Urinary bladder (tissue), 4 donors: ENCODE measurements around the gene FSTL4. TPM values are rescaled to one million over a fixed set of nuclear protein-coding genes. Genes with fewer than 3 reads are reported as not detected.

ENCODE experiments used
- DNase-seq: peaks from one replicate; pipeline ENCODE4 v3.0.0-alpha.2; 2015; ENCODE audit errors: extremely low spot score
- H3K27ac ChIP-seq: one replicate; pipeline ENCODE4 v1.5.1; 2013; ENCODE audit warnings: low read depth, mild to moderate bottlenecking, moderate library complexity
- H3K36me3 ChIP-seq: one replicate; pipeline ENCODE4 v1.6.1; 2013; ENCODE audit warnings: mild to moderate bottlenecking, moderate library complexity; ENCODE audit not compliant: insufficient read depth
- H3K4me1 ChIP-seq: one replicate; pipeline ENCODE4 v1.6.1; 2013; ENCODE audit warnings: mild to moderate bottlenecking, moderate library complexity; ENCODE audit not compliant: insufficient read depth
- H3K4me3 ChIP-seq: one replicate; pipeline ENCODE4 v1.5.1; 2013; ENCODE audit warnings: low read depth, low read length
- WGBS: extraction: QIAGEN DNeasy Blood & Tissue Kit; methylation state at CpG from one replicate; pipeline ENCODE4 v1.1.7; 2013; 5-methylcytosine and 5-hydroxymethylcytosine counted together
- polyA plus RNA-seq: library from polyadenylated mRNA; stranded (reverse); fragments of 200-250 nt; gene quantifications from one replicate; pipeline ENCODE4 v1.2.3, GENCODE V29; 2013
- total RNA-seq: library from RNA; depleted of rRNA; stranded (reverse); fragments of >200 nt; gene quantifications from one replicate; pipeline ENCODE4 v1.2.3, GENCODE V29; 2014
- donor health status: healthy with polysubstance abuse.
- donor health status: healthy.

FSTL4 gene
- total and polyA plus RNA-seq, 2 donors = 4.0 to 7.5 TPM

GRCh38 chr5:133307275-133307674 is 305.1 kb downstream of the FSTL4 start:
- Histone ChIP-seq H3K4me1 (no peaks in the 10 kb centered on the region), H3K36me3 (no peaks in the 10 kb centered on the region), H3K4me3 (no peak overlapping the region), H3K27ac (no peak overlapping the region)
- no peak for DNase-seq
- 90% methylated on average over 6 of the region's 6 CpGs for WGBS

- no peak for DNase-seq
- WGBS = 83% methylated on average over 2 of the region's 2 CpGs
- Histone ChIP-seq H3K4me1 (no peaks in the 10 kb centered on the region), H3K36me3 (no peaks in the 10 kb centered on the region), H3K27ac (no peak overlapping the region), H3K4me3 (no peak overlapping the region)
Observed at GRCh38 chr5:133304707-133305216, 307.6 kb downstream of the FSTL4 start.

- Histone ChIP-seq H3K4me3 (no peak overlapping the region), H3K4me1 (no peaks in the 10 kb centered on the region), H3K36me3 (no peaks in the 10 kb centered on the region), H3K27ac (no peak overlapping the region)
- 64% methylated on average over 2 of the region's 2 CpGs for WGBS
- no peak for DNase-seq
Observed at GRCh38 chr5:133304178-133304577, 308.2 kb downstream of the FSTL4 start.

GRCh38 chr5:133303298-133303697 is 309.0 kb downstream of the FSTL4 start:
- H3K4me3 ChIP-seq = no peak overlapping the region
- no peaks in the 10 kb centered on the region for H3K36me3 ChIP-seq
- 79% methylated on average over 2 of the region's 2 CpGs for WGBS
- H3K27ac ChIP-seq = no peak overlapping the region
- H3K4me1 ChIP-seq = no peaks in the 10 kb centered on the region
- DNase-seq = no peak

GRCh38 chr5:133299728-133300127 is 312.6 kb downstream of the FSTL4 start:
- H3K36me3 ChIP-seq = no peaks in the 10 kb centered on the region
- WGBS = 81% methylated on average over 3 of the region's 3 CpGs
- no peak for DNase-seq
- H3K4me1 ChIP-seq = no peaks in the 10 kb centered on the region
- no peak overlapping the region for H3K27ac ChIP-seq
- H3K4me3 ChIP-seq = no peak overlapping the region

GRCh38 chr5:133299021-133299420 is 313.3 kb downstream of the FSTL4 start:
- DNase-seq = no peak
- no peaks in the 10 kb centered on the region for H3K36me3 ChIP-seq
- WGBS = 50% methylated on average over 1 of the region's 1 CpG

GRCh38 chr5:133298447-133298846 is 313.9 kb downstream of the FSTL4 start:
- 90% methylated on average over 4 of the region's 4 CpGs for WGBS
- Histone ChIP-seq H3K36me3 (no peaks in the 10 kb centered on the region), H3K4me1 (no peaks in the 10 kb centered on the region), H3K27ac (no peak overlapping the region), H3K4me3 (no peak overlapping the region)
- DNase-seq = no peak

More at GRCh38 chr5:133299021-133299420, 313.3 kb downstream of the FSTL4 start:
- no peaks in the 10 kb centered on the region for H3K4me1 ChIP-seq
- no peak overlapping the region for H3K4me3 ChIP-seq
- no peak overlapping the region for H3K27ac ChIP-seq

- Histone ChIP-seq H3K36me3 (no peaks in the 10 kb centered on the region), H3K27ac (no peak overlapping the region), H3K4me3 (no peak overlapping the region), H3K4me1 (no peaks in the 10 kb centered on the region)
- DNase-seq = no peak
- 84% methylated on average over 5 of the region's 5 CpGs for WGBS
Observed at GRCh38 chr5:133297293-133297692, 315.0 kb downstream of the FSTL4 start.

- no peak overlapping the region for H3K4me3 ChIP-seq
- H3K4me1 ChIP-seq = no peaks in the 10 kb centered on the region
- no peak overlapping the region for H3K27ac ChIP-seq
- 78% methylated on average over 5 of the region's 5 CpGs for WGBS
- no peak for DNase-seq
- H3K36me3 ChIP-seq = no peaks in the 10 kb centered on the region
Observed at GRCh38 chr5:133296624-133297023, 315.7 kb downstream of the FSTL4 start.

GRCh38 chr5:133295520-133295919 is 316.8 kb downstream of the FSTL4 start:
- no peak for DNase-seq
- Histone ChIP-seq H3K36me3 (no peaks in the 10 kb centered on the region), H3K4me1 (no peaks in the 10 kb centered on the region), H3K4me3 (no peak overlapping the region), H3K27ac (no peak overlapping the region)
- WGBS = 89% methylated on average over 3 of the region's 3 CpGs

- no peaks in the 10 kb centered on the region for H3K36me3 ChIP-seq
- no peaks in the 10 kb centered on the region for H3K4me1 ChIP-seq
- no peak for DNase-seq
- H3K4me3 ChIP-seq = no peak overlapping the region
- no peak overlapping the region for H3K27ac ChIP-seq
- WGBS = 74% methylated on average over 3 of the region's 3 CpGs
Observed at GRCh38 chr5:133294380-133294779, 318.0 kb downstream of the FSTL4 start.

GRCh38 chr5:133293960-133294359 is 318.4 kb downstream of the FSTL4 start:
- WGBS = 64% methylated on average over 7 of the region's 7 CpGs
- no peak for DNase-seq

GRCh38 chr5:133292300-133292699 is 320.0 kb downstream of the FSTL4 start:
- no peak overlapping the region for H3K27ac ChIP-seq
- WGBS = 87% methylated on average over 2 of the region's 2 CpGs
- no peaks in the 10 kb centered on the region for H3K4me1 ChIP-seq

More at GRCh38 chr5:133293960-133294359, 318.4 kb downstream of the FSTL4 start:
- Histone ChIP-seq H3K4me3 (no peak overlapping the region), H3K36me3 (no peaks in the 10 kb centered on the region), H3K4me1 (no peaks in the 10 kb centered on the region), H3K27ac (no peak overlapping the region)

GRCh38 chr5:133291524-133291923 is 320.8 kb downstream of the FSTL4 start:
- Histone ChIP-seq H3K36me3 (no peaks in the 10 kb centered on the region), H3K27ac (no peak overlapping the region), H3K4me3 (no peak overlapping the region), H3K4me1 (no peaks in the 10 kb centered on the region)
- WGBS = 84% methylated on average over 4 of the region's 4 CpGs
- DNase-seq = no peak

More at GRCh38 chr5:133292300-133292699, 320.0 kb downstream of the FSTL4 start:
- H3K4me3 ChIP-seq = no peak overlapping the region
- DNase-seq = no peak
- H3K36me3 ChIP-seq = no peaks in the 10 kb centered on the region
